NCI-H2227 (cell line): Measurements from ENCODE around the gene MALSU1.
A peak's percentile ranks its signal among the peaks of the same experiment; 100 is the strongest.

Experiments used
- DNase-seq: peaks from one replicate; lab custom pipeline; 2025; ENCODE audit not compliant: unreplicated experiment; lab: John Stamatoyannopoulos, UW

Gene MALSU1

DNA sequence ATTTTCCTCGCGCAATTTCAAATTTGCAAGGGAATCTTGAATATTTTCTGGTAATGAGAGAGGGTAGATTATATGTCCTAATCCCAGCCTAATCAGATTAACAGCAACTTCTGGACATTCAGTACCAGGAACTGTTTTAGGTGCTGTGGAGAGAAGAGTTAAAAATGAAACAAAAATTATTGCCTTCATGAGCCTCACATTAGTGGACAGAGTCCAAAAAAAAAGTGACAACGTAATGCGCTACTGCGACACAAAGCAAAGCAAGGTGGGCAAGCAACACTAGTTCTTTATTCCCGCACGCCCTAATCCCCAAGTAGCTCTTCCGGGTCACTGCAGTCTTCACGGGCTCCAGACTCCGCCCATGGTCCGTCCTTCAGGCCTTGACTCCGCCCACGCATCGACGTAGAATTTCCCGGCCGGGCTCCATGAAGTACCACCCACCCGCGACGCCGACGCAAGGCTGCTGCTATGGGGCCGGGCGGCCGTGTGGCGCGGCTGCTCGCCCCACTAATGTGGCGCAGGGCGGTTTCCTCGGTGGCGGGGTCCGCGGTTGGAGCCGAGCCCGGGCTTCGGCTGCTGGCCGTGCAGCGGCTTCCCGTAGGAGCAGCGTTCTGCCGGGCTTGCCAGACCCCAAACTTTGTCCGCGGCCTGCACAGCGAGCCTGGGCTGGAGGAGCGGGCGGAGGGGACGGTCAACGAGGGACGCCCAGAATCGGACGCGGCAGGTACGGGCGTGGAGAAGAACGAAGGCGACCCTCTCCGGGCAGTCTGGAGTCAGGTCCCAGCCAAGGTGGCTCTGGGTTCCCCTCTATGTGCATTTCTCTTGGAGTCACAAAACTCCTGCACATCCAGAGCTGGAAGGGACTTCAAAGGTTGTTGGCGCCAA is at the start of gene MALSU1:
TSS of gene MALSU1 (plus strand) at position 455 of the 885 bp plus-strand sequence. CDS start at position 469, 14 bp downstream.
- peak; percentile 97 for DNase-seq

- no peak for DNase-seq
These were observed 49.7 kb upstream of the MALSU1 start for GRCh38 chr7:23249486-23249885.

DNA sequence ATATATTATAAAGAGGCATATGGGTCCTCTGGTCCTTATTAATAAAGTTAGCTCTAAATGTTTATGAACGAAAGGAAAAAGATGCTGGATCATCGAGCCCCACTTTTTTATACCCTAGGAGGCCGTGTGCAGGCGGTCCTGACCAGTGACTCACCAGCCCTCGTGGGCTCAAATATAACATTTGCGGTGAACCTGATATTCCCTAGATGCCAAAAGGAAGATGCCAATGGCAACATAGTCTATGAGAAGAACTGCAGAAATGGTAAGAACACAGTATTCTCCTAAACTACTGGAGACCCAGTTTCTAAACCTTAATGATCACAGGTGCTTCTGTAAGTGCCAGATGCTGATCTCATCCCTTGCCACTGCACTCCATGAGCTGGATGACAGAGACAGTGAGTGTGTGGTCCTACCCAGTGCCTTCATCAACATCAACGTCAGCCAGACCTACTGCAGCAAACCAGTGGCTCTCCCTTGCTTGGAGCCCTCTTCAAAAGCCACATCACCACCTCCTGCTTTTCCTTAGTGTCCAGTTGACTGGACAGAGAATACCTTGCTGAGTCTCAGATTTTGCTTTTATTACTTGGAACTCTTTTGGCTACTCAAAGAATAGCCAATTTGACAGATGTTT is 45.0 kb upstream of the MALSU1 start:
- no peak for DNase-seq

DNA sequence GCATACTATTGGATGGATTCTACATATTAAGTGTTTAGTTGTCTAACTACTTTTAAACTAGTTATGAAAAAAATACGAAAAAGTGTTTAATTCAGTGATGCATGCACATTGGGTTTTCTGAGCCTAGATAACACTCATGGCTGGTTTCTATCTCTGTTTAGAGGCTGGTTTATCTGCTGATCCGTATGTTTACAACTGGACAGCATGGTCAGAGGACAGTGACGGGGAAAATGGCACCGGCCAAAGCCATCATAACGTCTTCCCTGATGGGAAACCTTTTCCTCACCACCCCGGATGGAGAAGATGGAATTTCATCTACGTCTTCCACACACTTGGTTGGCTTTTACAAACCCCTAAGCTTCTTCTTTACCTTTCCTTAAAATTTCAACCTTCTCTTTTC is 42.4 kb upstream of the MALSU1 start:
- DNase-seq, result no peak

DNA sequence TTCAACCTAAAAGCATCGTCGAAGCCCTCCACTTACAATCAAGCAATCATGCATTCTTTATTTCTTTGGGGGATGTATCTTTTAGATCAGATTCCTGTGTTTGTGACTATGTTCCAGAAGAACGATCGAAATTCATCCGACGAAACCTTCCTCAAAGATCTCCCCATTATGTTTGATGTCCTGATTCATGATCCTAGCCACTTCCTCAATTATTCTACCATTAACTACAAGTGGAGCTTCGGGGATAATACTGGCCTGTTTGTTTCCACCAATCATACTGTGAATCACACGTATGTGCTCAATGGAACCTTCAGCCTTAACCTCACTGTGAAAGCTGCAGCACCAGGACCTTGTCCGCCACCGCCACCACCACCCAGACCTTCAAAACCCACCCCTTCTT is 38.8 kb upstream of the MALSU1 start:
- no peak for DNase-seq

- DNase-seq, result peak; percentile 61
These were observed 37.2 kb upstream of the MALSU1 start for GRCh38 chr7:23261843-23262452.

GRCh38 chr7:23264916-23265458 is 34.2 kb upstream of the MALSU1 start:
- DNase-seq, result no peak

DNA sequence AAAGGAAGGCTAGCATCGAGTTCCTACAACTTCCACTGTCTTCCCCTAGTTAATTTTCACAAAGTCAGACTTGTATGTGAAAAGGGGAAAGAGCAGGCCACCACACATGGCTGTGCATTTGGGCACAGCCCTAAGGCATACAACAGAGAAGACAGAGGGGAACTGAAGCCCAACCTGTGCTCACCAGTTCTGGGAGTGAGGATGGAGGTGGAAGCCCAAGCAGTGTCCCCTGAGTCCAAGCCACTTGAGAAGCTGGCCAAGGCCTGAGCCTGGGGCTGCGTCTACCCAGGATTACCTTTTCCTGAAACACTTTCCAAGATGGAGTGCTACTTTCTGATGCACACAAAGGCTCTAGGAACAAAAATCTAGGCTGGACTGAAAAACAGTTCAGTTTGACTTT is 32.2 kb upstream of the MALSU1 start:
- DNase-seq, result no peak

GRCh38 chr7:23267357-23267756 is 31.8 kb upstream of the MALSU1 start:
- DNase-seq, result no peak

- no peak for DNase-seq
These were observed 31.0 kb upstream of the MALSU1 start for GRCh38 chr7:23268167-23268566.

- no peak for DNase-seq
These were observed 30.4 kb upstream of the MALSU1 start for GRCh38 chr7:23268746-23269145.

DNA sequence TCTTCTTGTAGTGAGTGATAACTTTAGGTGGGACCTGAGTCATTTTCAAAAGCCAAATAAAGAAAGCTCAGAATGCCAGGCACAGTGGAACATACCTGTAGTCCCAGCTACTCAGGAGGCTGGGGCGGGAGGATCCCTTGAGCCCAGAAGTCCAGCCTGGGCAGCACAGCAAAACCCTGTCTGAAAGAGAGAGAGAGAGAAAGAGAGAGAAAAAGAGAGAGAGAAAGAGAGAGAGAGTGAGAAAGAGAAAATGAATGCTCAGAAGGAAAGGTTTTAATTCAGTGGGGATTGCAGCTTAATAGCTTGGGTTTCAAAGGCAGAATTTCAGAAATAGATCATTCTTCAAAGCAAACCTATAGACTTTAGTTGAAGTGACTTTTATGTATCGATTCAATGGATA is 26.9 kb upstream of the MALSU1 start:
- no peak for DNase-seq

DNA sequence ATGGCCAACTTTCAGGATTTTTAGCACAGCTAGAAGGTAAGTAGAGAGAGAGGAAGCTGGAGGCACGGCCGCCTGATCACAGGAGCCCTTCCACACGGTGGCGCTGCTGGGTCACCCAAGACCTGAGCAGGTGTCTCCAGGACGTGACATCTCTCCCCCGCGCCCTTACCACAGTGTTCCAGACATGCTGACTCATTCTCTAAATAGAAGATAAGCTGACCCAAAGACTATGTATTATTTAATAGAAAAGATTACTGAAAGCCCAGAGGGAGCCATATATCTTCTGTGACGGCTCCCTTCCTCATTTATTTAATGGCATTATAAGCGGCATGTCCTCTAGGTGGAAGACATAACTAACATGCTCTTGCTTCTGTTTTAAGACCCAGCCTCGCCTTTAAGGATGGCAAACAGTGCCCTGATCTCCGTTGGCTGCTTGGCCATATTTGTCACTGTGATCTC is 26.0 kb upstream of the MALSU1 start:
- DNase-seq, result peak; percentile 89

DNA sequence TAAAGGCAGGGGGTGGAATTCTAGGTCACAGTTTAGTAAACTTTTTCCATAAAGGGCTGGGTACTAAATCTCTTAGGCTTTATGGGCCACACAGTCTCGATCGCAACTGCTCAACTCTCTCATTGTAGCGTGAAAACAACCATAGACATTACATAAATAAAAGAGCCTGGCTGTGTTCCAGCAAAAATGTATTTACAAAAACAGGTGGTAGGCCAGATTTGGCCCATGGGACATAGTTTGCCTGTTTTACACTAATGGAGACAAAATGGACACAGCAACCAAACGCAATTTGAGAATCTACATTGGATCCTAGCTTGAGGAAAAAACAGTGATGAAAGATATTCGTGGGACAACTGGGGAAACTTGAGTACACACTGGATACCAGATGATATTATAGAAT is 23.2 kb upstream of the MALSU1 start:
- no peak for DNase-seq

DNA sequence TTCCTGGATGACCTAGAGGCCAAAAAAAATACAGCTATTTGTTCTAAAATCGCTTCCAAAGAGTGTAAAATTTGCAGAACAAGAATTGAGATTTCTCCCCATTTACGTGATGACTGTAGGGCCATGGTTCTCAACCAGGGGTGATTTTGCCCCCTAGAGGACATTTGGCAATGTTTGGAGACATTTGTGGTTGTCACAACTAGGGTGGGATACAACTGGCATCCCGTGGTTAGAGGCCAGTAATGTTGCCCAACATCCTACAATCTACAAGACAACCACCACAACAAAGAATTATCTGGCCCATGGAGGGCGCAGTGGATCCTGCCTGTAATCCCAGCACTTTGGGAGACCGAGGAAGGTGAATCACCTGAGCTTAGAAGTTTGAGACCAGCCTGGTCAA is 22.8 kb upstream of the MALSU1 start:
- DNase-seq, result peak; percentile 16

- DNase-seq, result no peak
These were observed 22.2 kb upstream of the MALSU1 start for GRCh38 chr7:23276947-23277346.

- peak; percentile 64 for DNase-seq
These were observed 21.7 kb upstream of the MALSU1 start for GRCh38 chr7:23277359-23277989.

GRCh38 chr7:23279819-23280525 is 19.2 kb upstream of the MALSU1 start:
- DNase-seq, result no peak

GRCh38 chr7:23283086-23283485 is 16.1 kb upstream of the MALSU1 start:
- DNase-seq, result no peak

GRCh38 chr7:23284871-23285270 is 14.3 kb upstream of the MALSU1 start:
- DNase-seq, result no peak
